NCI-H1092 (cell line): ENCODE results near the gene EBLN2.
"Not testable (repeated sequence)": the region's sequence is repeated elsewhere in the genome, so short reads cannot be mapped to it uniquely, and the experiment has no call there.

ENCODE experiments used
- DNase-seq: peaks from one replicate; lab custom pipeline; 2025; lab: John Stamatoyannopoulos, UW

The EBLN2 gene

DNA sequence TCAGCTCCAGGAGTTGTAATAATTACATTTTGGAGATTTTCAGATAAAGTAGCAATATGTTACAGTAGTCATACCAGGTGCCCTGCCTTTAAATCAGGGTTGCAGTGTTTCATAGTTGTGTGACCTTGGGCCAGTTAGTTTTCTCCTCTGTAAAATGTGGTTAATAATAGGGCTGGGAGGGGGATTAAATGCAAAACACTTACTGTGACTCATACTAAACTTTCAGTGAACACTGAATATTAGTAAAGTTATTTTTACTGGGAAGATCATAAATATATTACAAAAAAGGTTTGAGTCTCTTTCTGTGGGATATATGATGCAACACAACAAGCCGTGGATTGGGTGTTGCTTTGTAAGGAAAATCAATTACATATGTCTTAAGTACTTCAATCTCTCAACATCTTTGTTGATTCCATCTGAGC, 1.1 kb upstream of the EBLN2 start:
- no peak for DNase-seq

GRCh38 chr3:73066243-73066642, 4.8 kb downstream of the EBLN2 start:
- not testable (repeated sequence) for DNase-seq

DNA sequence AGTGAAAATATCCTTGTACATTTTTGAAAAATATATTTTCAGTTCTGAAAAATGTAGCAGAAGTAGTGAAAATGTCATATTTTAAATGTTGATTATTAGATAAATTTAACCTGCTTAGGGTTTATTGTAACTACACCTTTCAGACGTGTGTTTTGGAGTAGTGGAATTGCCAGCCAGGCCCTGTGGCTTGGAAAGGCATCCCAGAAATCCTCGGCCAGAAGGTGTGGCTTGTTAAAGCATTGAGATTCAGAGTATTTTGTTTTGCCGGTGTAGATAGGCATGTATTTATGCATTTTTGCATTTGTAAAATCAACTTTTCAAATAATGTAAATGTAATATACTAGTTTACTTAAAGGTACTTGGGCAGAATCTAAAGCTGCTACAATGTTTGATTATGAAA, 7.0 kb downstream of the EBLN2 start:
- no peak for DNase-seq

DNA sequence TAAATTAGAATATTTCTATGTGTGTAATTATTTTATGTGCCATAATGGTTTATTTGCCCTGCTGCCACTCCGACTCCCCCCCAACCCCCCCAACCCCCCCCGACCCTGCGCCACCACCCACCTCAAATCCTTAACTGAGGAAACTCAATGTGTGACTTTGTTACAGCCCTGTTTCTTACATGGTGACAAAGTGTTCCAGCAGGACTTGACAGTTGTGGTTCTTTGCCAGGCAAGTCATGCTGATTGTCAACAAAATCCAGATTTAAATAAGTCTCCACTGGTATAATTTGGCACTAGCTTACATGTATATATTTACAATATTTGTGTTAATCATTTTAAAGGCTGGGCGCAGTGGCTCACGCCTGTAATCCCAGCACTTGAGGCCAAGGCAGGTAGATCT, 7.7 kb downstream of the EBLN2 start:
- DNase-seq = no peak

GRCh38 chr3:73069775-73070444, 8.5 kb downstream of the EBLN2 start:
- no peak for DNase-seq

GRCh38 chr3:73070675-73071575, 9.5 kb downstream of the EBLN2 start:
- DNase-seq = no peak

DNA sequence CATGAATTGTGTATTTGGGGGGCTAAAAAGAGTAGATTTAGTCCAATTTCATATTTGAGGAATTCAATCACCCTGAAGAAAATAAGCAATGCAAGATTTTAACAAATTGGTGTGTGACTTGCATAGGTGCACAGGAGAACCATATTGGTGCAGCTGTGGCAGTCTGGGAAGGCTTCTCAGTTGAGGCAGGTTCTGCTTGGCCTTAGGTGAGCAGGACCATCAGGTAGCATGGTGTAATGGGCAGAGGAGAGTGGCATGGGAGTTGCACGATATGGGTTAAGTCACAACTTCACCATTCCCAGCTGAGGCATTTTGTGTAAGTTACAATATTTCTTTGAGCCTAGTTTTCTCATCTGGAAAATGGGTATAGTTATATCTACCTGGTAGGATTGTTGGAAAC, 10.5 kb downstream of the EBLN2 start:
- no peak for DNase-seq

GRCh38 chr3:73072634-73073033, 11.2 kb downstream of the EBLN2 start:
- no peak for DNase-seq

DNA sequence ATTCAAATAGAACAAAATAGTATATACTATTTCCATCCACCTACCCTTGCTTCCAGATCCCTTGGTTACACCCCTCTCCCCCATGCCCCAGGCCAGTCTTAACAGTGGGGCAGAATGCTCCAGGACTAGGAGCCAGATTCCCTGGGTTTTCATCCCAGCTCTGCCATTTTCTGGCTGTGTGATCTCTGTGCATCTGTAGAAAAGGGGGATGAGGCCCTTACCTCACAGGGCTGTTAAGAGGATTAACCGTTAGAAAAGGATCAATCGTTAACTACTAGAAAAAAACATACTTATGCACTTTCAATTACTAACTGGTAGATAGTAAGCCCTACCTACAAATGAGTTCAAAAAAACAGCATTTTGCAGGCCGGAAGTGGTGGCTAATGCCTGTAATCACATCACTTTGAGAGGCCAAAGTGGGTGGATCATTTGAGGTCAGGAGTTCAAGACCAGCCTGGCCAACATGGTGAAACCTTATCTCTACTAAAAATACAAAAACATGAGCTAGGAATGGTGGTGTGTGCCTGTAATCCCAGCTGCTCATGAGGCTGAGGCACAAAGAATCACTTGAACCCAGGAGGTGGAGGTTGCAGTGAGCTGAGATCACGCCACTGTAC, 11.7 kb downstream of the EBLN2 start:
- no peak for DNase-seq

- DNase-seq = no peak
Measured at GRCh38 chr3:73074781-73075180, 13.3 kb downstream of the EBLN2 start.

- DNase-seq = no peak
Measured at GRCh38 chr3:73080216-73080966, 18.9 kb downstream of the EBLN2 start.

- DNase-seq = no peak
Measured at GRCh38 chr3:73081140-73081539, 19.7 kb downstream of the EBLN2 start.

GRCh38 chr3:73084170-73084569, 22.7 kb downstream of the EBLN2 start:
- DNase-seq = no peak

DNA sequence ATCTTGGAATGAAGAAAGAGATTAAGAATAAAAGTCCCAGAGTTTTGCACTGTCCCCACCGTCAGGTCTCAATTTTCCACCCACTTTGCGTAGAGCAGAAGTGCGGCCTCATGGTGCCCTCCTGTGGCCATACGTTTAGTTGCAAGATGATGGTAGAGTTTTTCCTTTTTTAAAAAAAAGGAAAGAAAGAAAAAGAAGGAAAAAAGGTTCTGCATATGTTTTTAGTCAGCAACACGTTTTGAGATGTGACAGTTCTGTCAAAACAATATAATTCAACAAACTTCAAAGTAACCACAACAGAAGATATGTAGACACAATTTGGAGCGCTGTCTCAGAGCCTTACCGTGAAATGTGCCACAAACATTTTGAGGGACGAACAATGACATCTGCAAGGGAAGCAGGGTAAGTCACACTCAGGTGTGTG, 24.6 kb downstream of the EBLN2 start:
- DNase-seq = no peak

DNA sequence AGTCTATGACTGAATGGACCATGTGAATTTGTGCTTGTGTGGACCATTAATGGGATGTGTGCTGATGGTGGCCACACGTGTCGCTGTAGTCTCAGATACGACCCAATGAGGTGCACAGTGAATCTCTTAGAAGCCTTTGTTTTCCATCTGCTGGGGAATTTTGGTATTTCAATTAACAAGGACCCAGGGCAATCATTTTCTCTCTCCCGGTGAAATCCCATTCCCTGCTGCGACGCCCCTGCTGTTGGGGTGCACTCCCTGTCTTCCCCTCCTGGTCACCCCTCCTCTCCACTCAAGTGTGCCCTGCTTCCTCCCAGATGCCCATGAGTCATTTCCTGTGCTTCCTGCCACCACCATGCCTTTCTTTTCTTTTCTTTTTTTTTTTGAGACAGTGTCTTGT, 32.7 kb downstream of the EBLN2 start:
- DNase-seq = no peak

- DNase-seq = no peak
Measured at GRCh38 chr3:73094951-73095350, 33.5 kb downstream of the EBLN2 start.

- no peak for DNase-seq
Measured at GRCh38 chr3:73096169-73096568, 34.7 kb downstream of the EBLN2 start.

DNA sequence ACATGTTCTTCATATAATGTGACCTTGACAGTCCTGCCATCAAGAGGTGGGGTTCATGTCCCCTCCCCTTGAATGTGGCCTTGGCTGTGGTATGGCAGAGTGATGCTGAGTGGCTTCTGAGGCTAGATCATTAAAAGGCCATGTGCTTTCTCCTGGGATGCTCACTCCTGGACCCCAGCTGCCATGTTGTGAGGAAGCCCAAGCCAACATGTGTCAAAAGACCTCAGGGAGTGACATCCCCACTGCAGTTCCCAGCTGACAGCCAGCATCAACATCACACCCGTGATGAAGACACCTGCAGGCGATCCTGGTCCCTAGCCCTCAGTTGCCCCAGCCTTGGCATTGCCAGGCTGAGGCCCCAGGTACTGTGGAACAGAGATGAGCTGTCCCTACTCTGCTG, 36.6 kb downstream of the EBLN2 start:
- no peak for DNase-seq

- DNase-seq = no peak
Measured at GRCh38 chr3:73098873-73099272, 37.4 kb downstream of the EBLN2 start.

DNA sequence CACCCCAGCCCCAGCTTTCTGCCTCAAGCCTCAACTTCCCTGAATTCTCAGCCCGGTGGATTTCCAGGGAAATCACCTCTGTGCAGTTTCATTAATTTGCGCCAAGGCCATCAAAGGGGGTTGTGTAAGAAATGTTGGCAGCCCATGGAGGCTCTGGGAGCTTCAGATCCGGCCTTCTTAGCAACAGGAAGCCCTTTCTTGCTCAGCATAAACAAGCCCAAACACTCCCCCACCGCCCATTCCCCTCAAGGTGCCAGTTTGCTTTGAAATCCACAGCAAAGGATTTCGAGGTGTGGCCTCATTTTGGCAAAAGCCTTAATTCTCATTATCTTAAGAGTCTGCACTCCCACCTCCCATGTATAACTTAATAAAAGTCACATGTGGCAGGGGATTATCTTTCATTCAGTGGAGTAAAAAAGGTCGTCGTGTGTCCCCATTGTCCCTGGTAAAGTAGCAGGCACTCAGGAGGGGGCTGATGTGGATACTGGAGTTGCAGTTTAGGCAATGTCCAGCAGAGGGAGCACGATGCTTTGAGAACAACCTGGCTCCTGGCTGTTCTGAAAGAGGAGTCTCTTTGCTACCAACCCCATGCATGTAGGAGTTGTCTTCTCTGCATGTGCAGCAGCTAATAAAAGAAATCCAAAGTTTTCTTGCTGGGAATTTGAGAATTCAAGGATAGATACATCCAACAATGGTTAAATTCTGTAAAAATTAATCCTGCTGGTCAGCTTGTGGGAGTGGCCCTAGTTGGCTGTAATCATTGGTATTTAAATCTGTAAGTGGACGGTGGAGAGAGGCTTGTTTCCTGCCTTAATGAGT, 39.5 kb downstream of the EBLN2 start:
- DNase-seq = peak; percentile 72

DNA sequence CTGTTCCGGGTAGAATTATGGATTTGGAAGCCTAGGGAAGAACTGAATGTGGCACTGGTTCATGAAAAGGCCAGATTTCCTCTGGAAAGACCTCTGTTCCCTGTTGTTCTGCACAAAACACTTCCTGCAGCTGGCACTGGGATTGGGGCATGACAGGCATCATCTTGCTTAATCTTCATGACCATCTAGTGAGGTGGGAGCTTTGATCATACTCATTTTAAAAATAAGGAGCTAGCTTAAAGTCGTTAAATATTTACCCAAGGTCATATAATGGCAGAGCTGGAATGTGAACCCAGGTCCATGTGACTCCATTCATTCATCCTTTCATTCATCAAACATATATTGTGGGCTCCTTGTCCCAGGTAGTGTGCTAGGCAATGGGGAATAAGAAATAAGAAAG, 40.4 kb downstream of the EBLN2 start:
- no peak for DNase-seq
